Liver (tissue), 9 donors: ENCODE data around the gene PRR36. TPM values are rescaled to one million over a fixed set of nuclear protein-coding genes. Genes with fewer than 3 reads are reported as not detected.
"Not testable (repeated sequence)": the region's sequence is repeated elsewhere in the genome, so short reads cannot be mapped to it uniquely, and the experiment has no call there.

Experiments
- DNase-seq: peaks from one replicate; pipeline ENCODE4 v3.0.0-alpha.2; 2017; ENCODE audit warnings: low spot score
- H3K27ac ChIP-seq, 2 donors: one replicate each; pipeline ENCODE4 v1.7.0; 2013; ENCODE audit warnings: inconsistent platforms in 2 of 2, low read length in 2 of 2, control low read depth in 1 of 2, low read depth in 1 of 2, mild to moderate bottlenecking in 1 of 2
- H3K27me3 ChIP-seq, 4 donors: one replicate each; pipeline versions ENCODE4 v1.6.1 to v1.7.0; 2013; ENCODE audit warnings: low read length in 3 of 4, inconsistent platforms in 1 of 4, mild to moderate bottlenecking in 1 of 4, moderate library complexity in 1 of 4; ENCODE audit not compliant: control insufficient read depth in 4 of 4, insufficient read depth in 4 of 4
- H3K36me3 ChIP-seq, 4 donors: one replicate each; pipeline versions ENCODE4 v1.6.1 to v1.7.0; 2013; ENCODE audit warnings: low read length in 3 of 4, mild to moderate bottlenecking in 3 of 4, low read depth in 1 of 4, moderate library complexity in 1 of 4; ENCODE audit not compliant: control insufficient read depth in 4 of 4, insufficient read depth in 3 of 4
- H3K4me1 ChIP-seq, 4 donors: one replicate each; pipeline versions ENCODE4 v1.6.1 to v1.7.0; 2013; ENCODE audit warnings: low read length in 3 of 4, mild to moderate bottlenecking in 3 of 4, moderate library complexity in 1 of 4; ENCODE audit not compliant: control insufficient read depth in 4 of 4, insufficient read depth in 4 of 4
- H3K4me3 ChIP-seq, 3 donors: one replicate each; pipeline versions ENCODE4 v1.6.1 to v1.7.0; 2013; ENCODE audit warnings: low read length in 3 of 3, control low read depth in 1 of 3, low read depth in 1 of 3, mild to moderate bottlenecking in 1 of 3
- H3K9ac ChIP-seq, 2 donors: one replicate each; pipeline ENCODE4 v1.7.0; 2013; ENCODE audit warnings: low read length in 2 of 2, mild to moderate bottlenecking in 2 of 2, moderate library complexity in 2 of 2, control low read depth in 1 of 2, low read depth in 1 of 2
- H3K9me3 ChIP-seq, 4 donors: one replicate each; pipeline versions ENCODE4 v1.6.1 to v1.7.0; 2013; ENCODE audit warnings: low read length in 3 of 4; ENCODE audit not compliant: control insufficient read depth in 4 of 4
- ATF3 ChIP-seq: IDR thresholded peaks from 2 replicates; pipeline ENCODE4 v1.6.1; 2016; ENCODE audit warnings: antibody characterized with exemption
- CTCF ChIP-seq: fragments of 150-350 bp; IDR thresholded peaks from 2 replicates; pipeline ENCODE4 v1.5.1; 2017; ENCODE audit warnings: improper control_type of control experiment, low read depth, low read length; ENCODE audit not compliant: missing input control
- EGR1 ChIP-seq, 2 donors: IDR thresholded peaks; 2 replicates each; pipeline ENCODE4 v1.6.1; 2016 to 2018; ENCODE audit warnings: antibody characterized with exemption in 2 of 2, low read depth in 2 of 2
- FOXA1 ChIP-seq: IDR thresholded peaks from 2 replicates; pipeline ENCODE4 v1.6.1; 2016; ENCODE audit warnings: antibody characterized with exemption
- FOXA2 ChIP-seq: IDR thresholded peaks from 2 replicates; pipeline ENCODE4 v1.6.1; 2016; ENCODE audit warnings: antibody characterized with exemption
- GABPA ChIP-seq, 2 donors: IDR thresholded peaks in 1 of 2; conservative IDR thresholded peaks in 1 of 2; 2 replicates each; pipeline ENCODE4 v1.6.1; 2016; ENCODE audit warnings: antibody characterized with exemption in 2 of 2, mild to moderate bottlenecking in 1 of 2, moderate library complexity in 1 of 2
- HNF4A ChIP-seq, 2 donors: conservative IDR thresholded peaks; 2 replicates each; pipeline ENCODE4 v1.6.1; 2016; ENCODE audit warnings: antibody characterized with exemption in 2 of 2, mild to moderate bottlenecking in 2 of 2
- HNF4G ChIP-seq: IDR thresholded peaks from 2 replicates; pipeline ENCODE4 v1.6.1; 2016; ENCODE audit warnings: antibody characterized with exemption
- JUND ChIP-seq, 2 donors: IDR thresholded peaks; 2 replicates each; pipeline ENCODE4 v1.6.1; 2016; ENCODE audit warnings: antibody characterized with exemption in 2 of 2
- NR2F2 ChIP-seq: IDR thresholded peaks from 2 replicates; pipeline ENCODE4 v1.6.1; 2016; ENCODE audit warnings: antibody characterized with exemption
- RAD21 ChIP-seq, 2 donors: IDR thresholded peaks; 2 replicates each; pipeline ENCODE4 v1.6.1; 2016; ENCODE audit warnings: antibody characterized with exemption in 2 of 2, mild to moderate bottlenecking in 2 of 2
- REST ChIP-seq: IDR thresholded peaks from 2 replicates; pipeline ENCODE4 v1.6.1; 2016; ENCODE audit warnings: antibody characterized with exemption, mild to moderate bottlenecking
- RXRA ChIP-seq, 2 donors: IDR thresholded peaks; 2 replicates each; pipeline ENCODE4 v1.6.1; 2017 to 2018; ENCODE audit warnings: antibody characterized with exemption in 2 of 2, mild to moderate bottlenecking in 1 of 2
- SP1 ChIP-seq: IDR thresholded peaks from 2 replicates; pipeline ENCODE4 v1.6.1; 2018; ENCODE audit warnings: antibody characterized with exemption, mild to moderate bottlenecking
- TAF1 ChIP-seq: conservative IDR thresholded peaks from 2 replicates; pipeline ENCODE4 v1.6.1; 2016; ENCODE audit warnings: antibody characterized with exemption, mild to moderate bottlenecking
- YY1 ChIP-seq: IDR thresholded peaks from 2 replicates; pipeline ENCODE4 v1.6.1; 2016; ENCODE audit warnings: antibody characterized with exemption, mild to moderate bottlenecking
- WGBS: extraction: QIAGEN DNeasy Blood & Tissue Kit; methylation state at CpG from one replicate; pipeline ENCODE4 v1.1.7; 2013; 5-methylcytosine and 5-hydroxymethylcytosine counted together
- polyA plus RNA-seq, 2 donors: library from polyadenylated mRNA; stranded (reverse) in 1 of 2; unstranded in 1 of 2; fragments of 200-250 nt in 1 of 2; fragments of >200 nt in 1 of 2; fragmentation: Nextera tagmentation in 1 of 2; extraction: Ambion mirVana in 1 of 2; gene quantifications; one replicate each; pipeline versions ENCODE4 v1.2.1 to v1.2.3, GENCODE V29; 2013 to 2015
- total RNA-seq, 2 donors: library from RNA; depleted of rRNA; stranded (reverse); fragments of >200 nt; gene quantifications; one replicate each; pipeline ENCODE4 v1.2.3, GENCODE V29; 2014
- TF ChIP-seq, protein P1 (sequence below): IDR thresholded peaks from 2 replicates; pipeline ENCODE4 v1.6.1; 2016; ENCODE audit warnings: antibody characterized with exemption
- TF ChIP-seq, protein P2 (sequence below): IDR thresholded peaks from 2 replicates; pipeline ENCODE4 v1.6.1; 2016; ENCODE audit warnings: antibody characterized with exemption
- donor health status: healthy.
- donor health status: healthy.
- donor health status: healthy.
- donor health status: healthy.
- donor health status: healthy.

Gene PRR36
- total and polyA plus RNA-seq, 4 donors: 0.02 to 0.03 TPM; not detected in 2

GRCh38 chr19:7860714-7861618 is 13.2 kb downstream of the PRR36 start (continued):
- TF ChIP-seq REST: no peak

DNA sequence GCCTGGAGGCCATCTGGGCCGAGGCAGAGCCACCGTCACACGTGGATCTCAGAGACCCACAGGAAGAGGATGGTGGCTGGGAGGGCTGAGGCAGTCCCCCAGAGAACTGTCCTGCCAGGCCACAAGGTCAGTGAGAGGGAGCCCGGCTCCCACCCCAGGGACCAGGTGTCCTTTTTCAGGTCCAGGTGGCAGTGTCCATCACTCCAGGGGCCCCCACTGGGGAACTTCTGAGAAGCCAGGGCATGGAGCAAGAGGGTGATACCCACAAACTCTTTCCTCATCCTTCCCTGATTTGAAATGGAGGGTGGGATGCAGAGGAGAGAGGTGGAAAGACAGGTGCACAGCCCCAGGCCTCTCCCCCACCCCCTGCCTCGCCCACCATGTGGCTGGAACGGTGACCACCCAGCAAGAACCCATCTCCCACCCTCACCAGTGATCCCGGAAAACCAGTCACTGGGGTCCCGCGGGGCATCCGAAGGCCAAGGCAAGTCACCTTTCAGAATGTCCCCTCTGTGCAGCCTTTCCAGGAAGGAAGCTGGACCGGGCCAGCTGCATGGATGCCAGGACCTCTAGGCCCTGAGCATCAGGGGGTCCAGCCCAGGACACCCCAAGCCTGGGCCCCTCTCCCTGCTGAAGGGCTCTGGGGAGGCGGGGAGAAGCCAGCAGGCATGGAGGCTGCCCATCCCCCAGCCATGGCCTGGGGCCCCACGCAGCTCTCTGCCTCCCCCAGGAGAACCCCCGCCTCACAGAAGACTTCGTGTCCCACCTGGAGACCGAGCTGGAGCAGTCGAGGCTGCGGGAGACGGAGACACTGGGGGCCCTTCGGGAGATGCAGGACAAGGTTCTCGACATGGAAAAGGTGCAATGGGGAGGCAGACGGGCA is 14.1 kb downstream of the PRR36 start:
- H3K27me3 ChIP-seq: no peaks in the 10 kb centered on the region
- no peak overlapping the region for H3K4me3 ChIP-seq
- no peaks in the 10 kb centered on the region for H3K9me3 ChIP-seq
- TF ChIP-seq REST (no peak), RXRA (IDR thresholded peaks at IDR 0.05) (no peak), RAD21 (IDR thresholded peaks at IDR 0.05) (no peak), JUND (IDR thresholded peaks at IDR 0.05) (no peak), CTCF (no peak), EGR1 (IDR thresholded peaks at IDR 0.05; ENCODE audit: low read depth in 2 of 2) (no peak), YY1 (no peak), TAF1 (no peak), FOXA1 (no peak), HNF4G (no peak), GABPA (IDR thresholded peaks at IDR 0.05 in 1 of 2, conservative IDR thresholded peaks at IDR 0.05 in 1 of 2) (no peak), HNF4A (conservative IDR thresholded peaks at IDR 0.05) (no peak), NR2F2 (no peak), FOXA2 (no peak), SP1 (no peak), ATF3 (no peak)
- TF ChIP-seq, protein P1, sequence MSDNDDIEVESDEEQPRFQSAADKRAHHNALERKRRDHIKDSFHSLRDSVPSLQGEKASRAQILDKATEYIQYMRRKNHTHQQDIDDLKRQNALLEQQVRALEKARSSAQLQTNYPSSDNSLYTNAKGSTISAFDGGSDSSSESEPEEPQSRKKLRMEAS: no peak
- TF ChIP-seq, protein P2, sequence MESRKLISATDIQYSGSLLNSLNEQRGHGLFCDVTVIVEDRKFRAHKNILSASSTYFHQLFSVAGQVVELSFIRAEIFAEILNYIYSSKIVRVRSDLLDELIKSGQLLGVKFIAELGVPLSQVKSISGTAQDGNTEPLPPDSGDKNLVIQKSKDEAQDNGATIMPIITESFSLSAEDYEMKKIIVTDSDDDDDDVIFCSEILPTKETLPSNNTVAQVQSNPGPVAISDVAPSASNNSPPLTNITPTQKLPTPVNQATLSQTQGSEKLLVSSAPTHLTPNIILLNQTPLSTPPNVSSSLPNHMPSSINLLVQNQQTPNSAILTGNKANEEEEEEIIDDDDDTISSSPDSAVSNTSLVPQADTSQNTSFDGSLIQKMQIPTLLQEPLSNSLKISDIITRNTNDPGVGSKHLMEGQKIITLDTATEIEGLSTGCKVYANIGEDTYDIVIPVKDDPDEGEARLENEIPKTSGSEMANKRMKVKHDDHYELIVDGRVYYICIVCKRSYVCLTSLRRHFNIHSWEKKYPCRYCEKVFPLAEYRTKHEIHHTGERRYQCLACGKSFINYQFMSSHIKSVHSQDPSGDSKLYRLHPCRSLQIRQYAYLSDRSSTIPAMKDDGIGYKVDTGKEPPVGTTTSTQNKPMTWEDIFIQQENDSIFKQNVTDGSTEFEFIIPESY: no peak
- H3K9ac ChIP-seq: no peak overlapping the region
- WGBS: 94% methylated on average over 22 of the region's 22 CpGs
- H3K4me1 ChIP-seq: peaks cover 0 to 9% (median 4%) of the 10 kb centered on the region in 4 donors
- no peak overlapping the region for H3K27ac ChIP-seq
- H3K36me3 ChIP-seq: peaks cover 0 to 1% (median 0%) of the 10 kb centered on the region in 4 donors
- DNase-seq: no peak

- 96% methylated on average over 8 of the region's 8 CpGs for WGBS
- H3K9ac ChIP-seq, DNase-seq, H3K4me1 ChIP-seq, H3K27me3 ChIP-seq, H3K36me3 ChIP-seq, H3K9me3 ChIP-seq, H3K4me3 ChIP-seq, H3K27ac ChIP-seq: not testable (repeated sequence)
These were observed 15.1 kb downstream of the PRR36 start for GRCh38 chr19:7859087-7859486.
